Panc1 (cell line): ENCODE results near the gene SCNN1G. TPM values are rescaled to one million over a fixed set of nuclear protein-coding genes. Genes with fewer than 3 reads are reported as not detected.

Source experiments
- ATAC-seq: fragments of 200-7000 bp; cut with Tn5 transposase; 2 replicates; pipeline ENCODE4 v1.9.1; 2020; ENCODE audit warnings: mild to moderate bottlenecking, moderate library complexity
- BruUV-seq: library from RNA; stranded (reverse); fragments of 400-500 nt; replicated peaks from 2 replicates; lab custom pipeline; 2021; lab: Mats Ljungman, UMichigan
- CTCF ChIA-PET: fragments of 300-600 bp; sonication (Branson Sonifier 250); formaldehyde crosslinking; loops from one replicate; lab custom pipeline; 2022; ENCODE audit warnings: antibody characterized with exemption; lab: Charles Lee
- POLR2A ChIA-PET: fragments of 300-600 bp; sonication (Branson Sonifier 250); formaldehyde crosslinking; loops from one replicate; lab custom pipeline; 2022; ENCODE audit warnings: antibody characterized with exemption; lab: Charles Lee
- DNase-seq: peaks from one replicate; pipeline ENCODE4 v3.0.0-alpha.2; 2010; ENCODE audit warnings: low read depth, low spot score
- H3K27ac ChIP-seq: 2 replicates; pipeline ENCODE4 v1.5.1; 2011; ENCODE audit warnings: mild to moderate bottlenecking, low read length, inconsistent platforms
- H3K27me3 ChIP-seq: fragments of 200-500 bp; sonication (Bioruptor generic); 2 replicates; pipeline ENCODE4 v1.6.0; 2014; ENCODE audit warnings: low read length, inconsistent platforms; ENCODE audit not compliant: control insufficient read depth, insufficient read depth
- H3K36me3 ChIP-seq: fragments of 200-500 bp; sonication (Bioruptor generic); 2 replicates; pipeline ENCODE4 v1.5.1; 2014; ENCODE audit warnings: inconsistent platforms, mild to moderate bottlenecking, low read length, moderate library complexity; ENCODE audit not compliant: control insufficient read depth, insufficient read depth
- H3K4me1 ChIP-seq: 2 replicates; pipeline ENCODE4 v1.5.1; 2011; ENCODE audit warnings: inconsistent platforms, mild to moderate bottlenecking, low read length, moderate library complexity; ENCODE audit not compliant: control insufficient read depth, insufficient read depth
- H3K4me3 ChIP-seq, 2 experiments: 2 replicates each; pipeline ENCODE4 v1.5.1; 2011 to 2012; ENCODE audit warnings: low read depth in 2 of 2, low read length in 2 of 2, mild to moderate bottlenecking in 2 of 2, inconsistent platforms in 1 of 2, moderate library complexity in 1 of 2
- H3K9me3 ChIP-seq: fragments of 200-500 bp; sonication (Bioruptor generic); 2 replicates; pipeline ENCODE4 v1.5.1; 2014; ENCODE audit warnings: low read depth, mild to moderate bottlenecking, inconsistent platforms, low read length, moderate library complexity; ENCODE audit not compliant: control insufficient read depth, insufficient read depth
- POLR2AphosphoS5 ChIP-seq: IDR thresholded peaks from 2 replicates; pipeline ENCODE4 v1.6.1; 2012; ENCODE audit warnings: mild to moderate bottlenecking, low read depth, low read length, moderate library complexity
- REST ChIP-seq, 2 experiments: IDR thresholded peaks; 2 replicates each; pipeline ENCODE4 v1.6.1; 2011 to 2012; ENCODE audit warnings: low read depth in 2 of 2, control low read depth in 1 of 2, low read length in 1 of 2, mild to moderate bottlenecking in 1 of 2, moderate library complexity in 1 of 2; ENCODE audit not compliant: insufficient read depth in 1 of 2
- SIN3A ChIP-seq: IDR thresholded peaks from 2 replicates; pipeline ENCODE4 v1.6.1; 2012; ENCODE audit warnings: low read depth, mild to moderate bottlenecking, low read length, moderate library complexity, borderline replicate concordance; ENCODE audit not compliant: insufficient read depth
- TCF7L2 ChIP-seq: IDR thresholded peaks from 2 replicates; pipeline ENCODE4 v1.6.1; 2011; ENCODE audit warnings: mild to moderate bottlenecking, low read depth, low read length, inconsistent platforms
- in situ Hi-C: cut with HindIII; loops from 2 replicates; pipeline ENCODE4 v1.10.0; 2016; ENCODE audit warnings: low sequenced_read_pairs, low pct_unique_long_range_greater_than_20kb
- intact Hi-C: fragments of 100-400 bp; cut with micrococcal nuclease; formaldehyde crosslinking; loops from one replicate; pipeline ENCODE4 v1.10.0; 2022; ENCODE audit not compliant: unreplicated experiment
- total RNA-seq: library from RNA; stranded (reverse); gene quantifications from one replicate; pipeline ENCODE4 v1.2.1, GENCODE V29; 2021; ENCODE audit not compliant: unreplicated experiment
- TF ChIP-seq, protein P1 (sequence below): fragments of 450-650 bp; IDR thresholded peaks from 2 replicates; pipeline ENCODE4 v1.5.1; 2017; ENCODE audit warnings: mild to moderate bottlenecking

Gene SCNN1G
- total RNA-seq, 1 experiment from 2014 or later = 3.4 TPM

DNA sequence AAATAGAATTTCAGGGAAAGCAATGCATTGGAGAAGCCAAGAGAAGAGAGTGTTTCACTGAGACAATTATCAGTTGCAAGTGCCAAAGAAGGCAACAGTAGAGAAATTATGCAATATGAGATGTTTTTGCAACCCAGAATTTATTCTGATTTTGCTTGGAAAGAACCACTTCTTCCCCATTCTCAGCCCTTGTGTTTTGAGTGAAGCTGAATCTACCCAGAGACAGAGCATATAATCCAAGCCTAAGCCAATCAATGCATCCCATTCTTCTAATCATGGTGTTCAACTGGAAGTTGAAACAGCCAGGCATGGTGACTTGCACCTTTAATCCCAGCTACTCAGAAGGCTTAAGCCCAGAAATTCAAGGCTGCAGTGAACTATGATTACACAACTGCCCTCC, 6.9 kb upstream of the SCNN1G start:
- CTCF ChIA-PET = no interaction called here
- POLR2A ChIA-PET = interaction anchor here (0.6 kb wide), 1 partner anchor 265 kb away, joined by 3 read pairs; no protein-coding TSS in a partner anchor
- no peak for ATAC-seq
- no peak overlapping the region for H3K4me3 ChIP-seq
- no peak overlapping the region for H3K27ac ChIP-seq
- BruUV-seq = no TSS peak
- no peak for DNase-seq
- no peak for TF ChIP-seq POLR2AphosphoS5
- TF ChIP-seq REST (IDR thresholded peaks at IDR 0.05; ENCODE audit: insufficient read depth in 1 of 2, low read depth in 2 of 2, low read length in 1 of 2) = no peak
- no peak for TF ChIP-seq SIN3A
- TF ChIP-seq, protein P1, sequence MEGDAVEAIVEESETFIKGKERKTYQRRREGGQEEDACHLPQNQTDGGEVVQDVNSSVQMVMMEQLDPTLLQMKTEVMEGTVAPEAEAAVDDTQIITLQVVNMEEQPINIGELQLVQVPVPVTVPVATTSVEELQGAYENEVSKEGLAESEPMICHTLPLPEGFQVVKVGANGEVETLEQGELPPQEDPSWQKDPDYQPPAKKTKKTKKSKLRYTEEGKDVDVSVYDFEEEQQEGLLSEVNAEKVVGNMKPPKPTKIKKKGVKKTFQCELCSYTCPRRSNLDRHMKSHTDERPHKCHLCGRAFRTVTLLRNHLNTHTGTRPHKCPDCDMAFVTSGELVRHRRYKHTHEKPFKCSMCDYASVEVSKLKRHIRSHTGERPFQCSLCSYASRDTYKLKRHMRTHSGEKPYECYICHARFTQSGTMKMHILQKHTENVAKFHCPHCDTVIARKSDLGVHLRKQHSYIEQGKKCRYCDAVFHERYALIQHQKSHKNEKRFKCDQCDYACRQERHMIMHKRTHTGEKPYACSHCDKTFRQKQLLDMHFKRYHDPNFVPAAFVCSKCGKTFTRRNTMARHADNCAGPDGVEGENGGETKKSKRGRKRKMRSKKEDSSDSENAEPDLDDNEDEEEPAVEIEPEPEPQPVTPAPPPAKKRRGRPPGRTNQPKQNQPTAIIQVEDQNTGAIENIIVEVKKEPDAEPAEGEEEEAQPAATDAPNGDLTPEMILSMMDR = no peak
- TF ChIP-seq TCF7L2 = no peak
- peaks cover 5% of the 10 kb centered on the region; the same call in 1 of the 2 replicates for H3K27me3 ChIP-seq
- in situ Hi-C loops (no loop called here), intact Hi-C loops (no loop called here)
- H3K4me1 ChIP-seq = no peaks in the 10 kb centered on the region
- no peaks in the 10 kb centered on the region for H3K36me3 ChIP-seq
- no peaks in the 10 kb centered on the region for H3K9me3 ChIP-seq

- POLR2A ChIA-PET = interaction anchor here (0.6 kb wide), 1 partner anchor 431 kb away, joined by 9 read pairs; no protein-coding TSS in a partner anchor
- Histone ChIP-seq H3K4me3 (no peak overlapping the region), H3K36me3 (no peaks in the 10 kb centered on the region), H3K27me3 (peaks cover 12% of the 10 kb centered on the region; the same call in 1 of the 2 replicates), H3K9me3 (no peaks in the 10 kb centered on the region), H3K4me1 (peaks cover 8% of the 10 kb centered on the region), H3K27ac (no peak overlapping the region)
- intact Hi-C loops (loop anchor here (10.0 kb wide), 1 partner anchor 93 kb away; no protein-coding TSS in a partner anchor), in situ Hi-C loops (no loop called here)
- BruUV-seq = no TSS peak
- TF ChIP-seq TCF7L2 (no peak), SIN3A (no peak), POLR2AphosphoS5 (no peak), REST (IDR thresholded peaks at IDR 0.05; ENCODE audit: insufficient read depth in 1 of 2, low read depth in 2 of 2, low read length in 1 of 2) (no peak)
- TF ChIP-seq, protein P1 = no peak
- DNase-seq (no peak), ATAC-seq (no peak)
- CTCF ChIA-PET = interaction anchor here (0.7 to 1.8 kb wide), 3 partner anchors 199 to 255 kb away, joined by 9 to 19 read pairs (median 10); no protein-coding TSS in a partner anchor
These were observed 1.0 kb upstream of the SCNN1G start for GRCh38 chr16:23181506-23181905.
